Measurements from ENCODE around the gene BCS1L.

- TF ChIP-seq FOXK2 (IDR thresholded peaks at IDR 0.05) (no peak), ARNT (IDR thresholded peaks at IDR 0.05) (no peak), LEF1 (IDR thresholded peaks at IDR 0.05; ENCODE audit: borderline replicate concordance) (no peak), ZNF384 (IDR thresholded peaks at IDR 0.05) (no peak), FOXM1 (IDR thresholded peaks at IDR 0.05; ENCODE audit: borderline replicate concordance) (no peak), L3MBTL2 (conservative IDR thresholded peaks at IDR 0.05) (no peak), ELF4 (IDR thresholded peaks at IDR 0.05) (no peak), BHLHE40 (IDR thresholded peaks at IDR 0.05; ENCODE audit: borderline replicate concordance) (no peak), SUZ12 (IDR thresholded peaks at IDR 0.05) (no peak), FOXA1 (IDR thresholded peaks at IDR 0.05) (no peak), SP1 (IDR thresholded peaks at IDR 0.05) (no peak), HDGF (IDR thresholded peaks at IDR 0.05; ENCODE audit: borderline replicate concordance) (no peak), PKNOX1 (IDR thresholded peaks at IDR 0.05) (no peak), TARDBP (IDR thresholded peaks at IDR 0.05) (no peak)
These were observed 17.3 kb upstream of the BCS1L start for GRCh38 chr2:218642121-218642656.
